HG02981 (cell line): ENCODE data around the gene MKS1.

Source experiments
- ATAC-seq: cut with Tn5 transposase; IDR thresholded peaks from one replicate; pipeline ENCODE4 v1.9.1; 2021; ENCODE audit warnings: mild to moderate bottlenecking, moderate library complexity; ENCODE audit not compliant: unreplicated experiment

MKS1 gene

GRCh38 chr17:58219007-58219788 lies at the start of gene MKS1:
Gene MKS1, minus strand, starts transcription at chr17:58219255. Its CDS starts 25 bp downstream, at chr17:58219230.
- ATAC-seq, result peak; percentile 94

GRCh38 chr17:58268326-58268725 lies 49.3 kb upstream of the MKS1 start:
- no peak for ATAC-seq

- no peak for ATAC-seq
These were observed 48.6 kb upstream of the MKS1 start for GRCh38 chr17:58267347-58268324.

GRCh38 chr17:58265902-58266875 lies 47.1 kb upstream of the MKS1 start:
- ATAC-seq, result no peak

DNA sequence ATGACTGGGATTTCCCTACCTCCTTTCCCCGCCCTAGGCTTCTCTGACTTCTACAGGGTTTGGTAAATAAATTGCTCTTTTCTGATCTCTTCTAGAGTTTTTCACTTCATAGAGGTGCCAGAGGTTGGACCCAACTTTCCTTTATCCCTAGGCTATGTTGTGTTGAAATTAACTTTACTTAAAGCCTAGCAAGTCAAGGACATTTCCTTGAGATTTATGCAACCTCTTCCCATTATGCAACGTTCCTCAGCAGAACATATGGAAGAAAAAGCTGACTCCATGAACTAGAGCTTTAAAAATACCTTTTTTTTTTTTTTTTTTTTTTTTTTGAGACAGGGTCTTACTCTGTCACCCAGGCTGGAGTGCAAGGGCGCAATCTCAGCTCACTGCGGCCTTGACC lies 46.2 kb upstream of the MKS1 start:
- no peak for ATAC-seq

DNA sequence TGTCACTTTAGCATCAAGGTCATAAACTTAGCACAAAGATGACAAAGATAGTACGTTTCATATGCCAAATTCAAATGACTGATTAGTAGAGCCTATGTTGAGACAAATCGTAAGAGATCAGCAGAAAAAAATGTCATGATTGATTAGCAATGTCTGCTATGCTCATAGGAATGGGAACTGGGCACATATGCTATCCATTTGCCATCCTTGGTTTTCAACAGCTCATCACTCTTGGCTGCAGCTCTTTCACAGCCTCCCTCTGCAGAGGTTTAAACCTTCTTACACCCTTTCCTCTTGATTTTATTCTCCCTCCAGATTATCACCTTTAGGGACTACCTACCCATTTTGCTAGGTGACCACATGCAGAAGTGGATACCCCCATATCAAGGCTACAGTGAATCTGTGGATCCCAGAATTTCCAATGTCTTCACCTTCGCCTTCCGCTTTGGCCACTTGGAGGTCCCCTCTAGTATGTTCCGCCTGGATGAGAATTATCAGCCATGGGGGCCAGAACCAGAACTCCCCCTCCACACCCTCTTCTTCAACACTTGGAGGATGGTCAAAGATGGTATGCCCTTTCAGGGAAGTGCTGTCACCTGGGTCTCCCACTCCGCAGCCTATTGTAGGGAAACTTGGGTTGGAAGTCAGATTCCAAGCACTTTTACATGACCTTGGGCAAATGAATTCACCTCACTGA lies 45.5 kb upstream of the MKS1 start:
- no peak for ATAC-seq

- no peak for ATAC-seq
These were observed 44.7 kb upstream of the MKS1 start for GRCh38 chr17:58263773-58264172.

GRCh38 chr17:58262149-58262548 lies 43.1 kb upstream of the MKS1 start:
- ATAC-seq, result no peak

DNA sequence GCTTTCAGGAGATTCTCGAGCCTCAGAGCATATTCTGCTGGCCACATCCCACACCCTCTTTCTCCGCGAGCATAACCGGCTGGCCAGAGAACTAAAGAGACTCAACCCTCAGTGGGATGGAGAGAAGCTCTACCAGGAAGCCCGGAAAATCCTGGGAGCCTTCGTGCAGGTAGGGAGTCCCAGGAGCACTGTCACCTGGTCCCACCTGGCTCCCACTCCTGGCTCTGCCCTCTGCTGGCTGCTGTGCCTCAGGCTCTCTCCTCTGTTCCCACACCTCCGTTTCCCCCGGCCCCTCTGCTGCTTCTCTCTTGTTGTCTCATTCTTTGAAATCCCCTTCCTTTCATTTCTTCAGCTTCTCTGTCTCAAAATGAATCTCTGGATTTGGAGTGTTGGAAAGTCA lies 35.7 kb upstream of the MKS1 start:
- ATAC-seq, result no peak

GRCh38 chr17:58253082-58253481 lies 34.0 kb upstream of the MKS1 start:
- no peak for ATAC-seq

DNA sequence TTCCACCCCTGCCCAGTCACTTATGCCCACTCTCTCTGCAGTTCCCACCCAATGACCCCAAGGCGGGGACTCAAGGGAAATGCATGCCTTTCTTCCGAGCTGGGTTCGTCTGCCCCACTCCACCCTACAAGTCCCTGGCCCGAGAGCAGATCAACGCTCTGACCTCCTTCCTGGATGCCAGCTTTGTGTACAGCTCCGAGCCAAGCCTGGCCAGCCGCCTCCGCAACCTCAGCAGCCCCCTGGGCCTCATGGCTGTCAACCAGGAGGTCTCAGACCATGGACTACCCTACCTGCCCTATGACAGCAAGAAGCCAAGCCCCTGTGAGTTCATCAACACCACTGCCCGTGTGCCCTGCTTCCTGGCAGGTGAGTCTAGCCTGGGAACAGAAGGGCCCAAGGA lies 33.1 kb upstream of the MKS1 start:
- ATAC-seq, result no peak

DNA sequence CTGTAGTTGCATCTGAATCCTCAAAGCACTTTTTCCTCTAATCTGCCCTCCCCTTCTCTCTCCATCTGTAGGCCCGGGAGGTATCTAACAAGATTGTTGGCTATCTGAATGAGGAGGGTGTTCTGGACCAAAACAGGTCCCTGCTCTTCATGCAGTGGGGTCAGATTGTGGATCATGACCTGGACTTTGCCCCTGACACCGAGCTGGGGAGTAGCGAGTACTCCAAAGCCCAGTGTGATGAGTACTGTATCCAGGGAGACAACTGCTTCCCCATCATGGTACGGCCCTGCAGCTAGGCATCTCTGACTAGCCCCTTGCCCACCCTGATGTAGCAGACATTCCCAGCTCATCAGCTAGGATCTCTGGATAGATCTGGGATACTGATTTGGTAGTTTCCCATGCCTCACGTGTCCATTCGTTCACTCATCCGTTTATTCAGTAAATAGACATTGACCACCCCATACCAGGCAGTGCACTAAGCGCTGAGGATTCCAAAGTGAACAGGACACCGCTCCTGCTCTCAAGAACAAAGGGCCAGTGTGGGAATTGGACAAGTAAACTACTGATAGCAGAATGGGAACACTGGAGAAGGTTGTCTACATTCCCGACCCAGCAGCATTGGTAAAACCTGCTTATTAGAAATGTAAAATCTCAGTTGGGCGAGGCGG lies 31.4 kb upstream of the MKS1 start:
- no peak for ATAC-seq

DNA sequence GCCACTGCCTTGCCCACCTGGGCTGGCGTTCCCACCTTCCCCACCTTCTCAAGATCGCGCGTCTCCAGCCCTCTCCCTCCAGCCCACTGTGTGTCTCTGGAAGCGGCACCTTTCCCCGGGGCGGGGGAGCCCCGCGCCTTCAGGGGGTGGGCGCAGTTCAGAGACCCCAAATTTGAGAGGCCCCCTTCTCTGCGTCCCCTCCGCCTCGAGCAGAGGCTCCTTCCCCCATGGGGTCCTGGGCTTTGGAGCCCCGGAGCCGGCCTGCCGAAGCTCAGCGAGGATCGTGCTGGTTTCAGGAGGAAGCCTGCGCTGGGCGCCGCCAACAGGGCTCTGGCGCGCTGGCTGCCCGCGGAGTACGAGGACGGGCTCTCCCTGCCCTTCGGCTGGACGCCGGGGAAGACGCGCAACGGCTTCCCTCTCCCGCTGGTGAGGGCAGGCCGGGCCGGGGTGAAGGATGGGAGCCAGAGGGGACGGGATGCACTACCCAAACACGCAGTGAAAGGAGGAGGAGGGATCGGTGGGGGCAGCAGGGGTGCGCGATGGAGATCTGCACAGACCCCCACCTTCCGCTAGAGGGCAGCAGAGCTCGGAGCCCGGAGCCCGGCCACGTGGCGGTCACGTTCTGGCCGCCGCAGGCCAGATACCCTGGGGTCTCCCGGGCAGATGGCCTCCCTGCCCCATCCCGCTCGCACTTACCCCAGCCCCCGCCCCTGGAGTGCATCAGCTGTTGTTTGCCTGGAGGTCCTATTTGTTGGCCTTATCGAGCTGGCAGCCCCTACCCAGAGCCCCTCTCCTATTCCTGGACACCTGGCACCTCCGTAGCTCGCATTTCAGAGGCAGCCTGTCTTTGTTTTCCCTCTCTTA lies 30.4 kb upstream of the MKS1 start:
- ATAC-seq, result peak; percentile 65

DNA sequence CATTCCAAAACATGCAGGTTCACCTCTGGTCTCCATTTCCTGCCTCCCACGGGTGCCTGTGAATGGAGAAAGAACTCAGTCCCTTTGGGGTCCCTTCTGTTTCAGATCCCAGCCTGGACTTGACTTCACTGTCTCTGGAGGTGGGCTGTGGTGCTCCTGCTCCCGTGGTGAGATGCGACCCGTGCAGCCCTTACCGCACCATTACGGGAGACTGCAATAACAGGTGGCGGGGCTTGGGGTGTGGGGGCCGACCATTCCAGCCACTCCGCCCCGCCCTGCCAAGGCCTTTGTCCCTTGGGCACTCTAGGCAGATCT lies 29.9 kb upstream of the MKS1 start:
- ATAC-seq, result no peak

GRCh38 chr17:58247511-58248363 lies 28.7 kb upstream of the MKS1 start:
- ATAC-seq, result no peak

DNA sequence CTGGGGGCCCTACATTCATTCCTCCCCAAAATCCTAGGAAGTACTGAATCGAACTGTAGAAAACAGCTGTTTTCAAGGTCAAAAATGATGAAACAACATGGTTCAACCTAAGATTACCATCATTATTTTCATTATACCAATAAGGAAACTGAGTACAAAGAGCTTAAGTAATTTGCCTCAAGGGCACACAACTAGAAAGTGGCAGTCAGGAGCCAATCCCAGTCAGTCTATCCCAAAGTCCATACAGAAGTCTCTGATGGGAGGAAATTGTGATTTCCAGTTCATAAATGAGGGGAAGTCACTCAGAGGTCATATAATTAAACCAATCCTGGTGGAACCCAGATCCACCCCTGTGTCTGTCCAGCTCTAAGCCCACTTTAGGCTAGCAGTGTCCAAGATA lies 27.7 kb upstream of the MKS1 start:
- no peak for ATAC-seq

GRCh38 chr17:58246104-58246740 lies 27.2 kb upstream of the MKS1 start:
- ATAC-seq, result no peak
